ENCODE measurements around the gene LTC4S.
"Not testable (repeated sequence)": the region's sequence is repeated elsewhere in the genome, so short reads cannot be mapped to it uniquely, and the experiment has no call there.

The LTC4S gene

DNA sequence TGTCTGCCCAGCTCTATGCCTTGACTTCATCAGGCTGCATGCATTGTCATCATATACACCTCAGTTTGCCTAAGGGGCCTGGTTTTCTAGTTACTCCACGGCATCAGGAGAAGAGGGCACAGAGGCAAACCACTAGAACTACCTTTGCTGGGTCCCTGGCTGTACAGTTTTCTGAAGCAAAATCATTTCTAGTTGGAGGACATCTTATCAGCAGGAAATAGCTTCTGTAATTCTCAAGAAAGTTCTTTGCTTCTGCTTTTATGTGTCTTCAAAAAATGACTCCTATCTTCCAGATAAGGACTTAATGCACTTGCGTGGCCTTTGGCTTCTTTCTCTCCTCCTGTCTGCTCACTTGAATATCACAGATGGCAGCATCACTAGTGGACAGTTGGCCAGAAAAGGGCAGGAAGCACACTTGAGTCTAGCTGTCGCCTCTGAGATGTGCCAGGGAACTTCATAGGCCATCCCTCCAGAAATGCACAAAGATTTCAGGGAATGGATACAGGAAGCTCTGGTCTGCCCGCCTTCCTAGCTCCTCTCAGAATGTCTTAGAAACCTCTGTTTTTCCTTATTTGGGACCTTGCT lies 22.4 kb upstream of the LTC4S start:
- DNase-seq: no peak

- no peak for DNase-seq
Observed at GRCh38 chr5:179772351-179772750, 21.4 kb upstream of the LTC4S start.

DNA sequence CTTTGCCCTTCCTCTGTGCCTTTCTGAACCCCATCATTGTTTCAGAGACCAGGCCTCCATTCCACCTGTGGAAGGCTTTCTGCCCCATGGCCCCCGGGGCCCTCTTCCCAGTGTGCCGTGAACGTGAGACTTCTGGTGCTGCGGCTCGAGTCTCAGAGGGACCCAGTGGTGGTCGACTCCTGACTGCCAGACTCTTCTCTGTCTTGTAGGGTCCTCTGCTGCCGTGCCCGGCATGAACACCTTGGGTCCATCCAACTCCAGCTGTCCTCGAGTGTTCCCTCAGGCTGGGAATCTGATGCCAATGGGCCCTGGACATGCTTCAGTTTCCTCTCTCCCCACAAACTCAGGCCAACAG lies 20.1 kb upstream of the LTC4S start:
- no peak for DNase-seq

DNA sequence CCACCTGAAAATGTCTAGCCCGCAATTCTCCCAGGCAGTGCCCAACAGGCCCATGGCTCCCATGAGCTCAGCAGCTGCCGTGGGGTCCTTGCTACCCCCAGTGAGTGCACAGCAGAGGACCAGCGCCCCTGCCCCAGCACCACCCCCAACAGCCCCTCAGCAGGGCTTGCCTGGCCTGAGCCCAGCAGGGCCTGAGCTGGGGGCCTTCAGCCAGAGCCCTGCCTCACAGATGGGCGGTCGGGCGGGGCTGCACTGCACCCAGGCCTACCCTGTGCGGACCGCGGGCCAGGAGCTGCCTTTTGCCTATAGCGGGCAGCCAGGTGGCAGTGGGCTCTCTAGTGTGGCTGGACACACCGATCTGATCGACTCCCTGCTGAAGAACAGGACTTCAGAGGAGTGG lies 19.3 kb upstream of the LTC4S start:
- no peak for DNase-seq

- DNase-seq: no peak
Observed at GRCh38 chr5:179776411-179776938, 17.3 kb upstream of the LTC4S start.

DNA sequence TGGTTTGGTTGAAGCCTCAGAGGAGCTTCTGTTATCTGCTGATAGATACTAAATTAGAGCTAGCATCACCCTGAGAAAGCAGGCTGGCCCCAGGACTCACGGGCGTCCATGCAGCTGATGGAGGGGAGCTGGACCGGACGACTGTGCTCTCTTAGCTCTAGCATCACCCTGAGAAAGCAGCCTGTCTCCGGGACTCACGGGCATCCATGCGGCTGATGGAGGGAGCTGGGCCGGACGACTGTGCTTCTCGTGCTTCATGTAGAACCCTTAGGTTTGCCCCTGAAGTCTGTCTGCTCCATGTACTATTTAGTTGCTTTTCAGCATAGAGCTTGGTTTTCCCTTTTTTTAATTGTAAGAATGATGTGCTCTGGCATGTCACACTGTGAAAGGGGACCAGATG lies 16.3 kb upstream of the LTC4S start:
- DNase-seq: no peak

GRCh38 chr5:179777909-179778308 lies 15.9 kb upstream of the LTC4S start:
- no peak for DNase-seq

DNA sequence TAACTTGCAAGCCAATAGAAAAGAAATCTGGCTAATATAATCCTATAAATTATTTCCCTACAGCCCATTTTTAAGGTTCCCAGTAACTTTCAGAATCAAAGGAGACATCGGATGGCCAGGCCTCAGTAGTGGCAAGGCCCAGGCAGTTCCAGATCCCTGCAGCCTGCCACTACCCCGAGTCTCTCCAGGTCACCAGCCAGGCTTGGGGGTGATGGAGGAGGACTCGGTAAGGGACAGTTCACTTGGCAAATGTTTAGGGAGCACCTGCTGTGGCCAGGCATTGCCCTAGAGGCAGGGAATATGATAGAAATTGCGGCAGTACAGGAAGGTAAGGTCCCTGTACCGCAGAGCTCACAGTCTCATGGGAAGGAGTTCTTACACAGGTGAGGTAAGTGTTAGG lies 15.2 kb upstream of the LTC4S start:
- no peak for DNase-seq

DNA sequence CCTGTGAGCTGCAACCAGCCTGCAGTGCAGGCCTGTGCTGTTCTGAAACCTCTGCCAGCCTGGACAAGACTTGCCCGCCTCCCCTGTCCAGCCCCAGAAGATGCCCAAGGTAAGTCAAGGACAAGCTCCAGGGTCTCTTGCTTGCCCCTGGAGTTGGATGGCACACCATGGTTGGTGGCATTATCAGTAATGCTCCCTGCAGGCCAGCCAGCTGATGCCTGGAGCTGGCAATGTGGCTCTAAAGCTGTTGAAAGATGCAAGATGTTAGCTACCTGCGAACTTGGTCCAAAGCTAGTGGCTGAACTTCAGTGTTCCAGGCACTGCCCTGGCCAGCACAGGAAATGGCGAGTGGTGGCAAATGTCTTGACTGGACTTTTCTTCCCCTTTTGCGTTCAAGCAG lies 14.0 kb upstream of the LTC4S start:
- DNase-seq: no peak

DNA sequence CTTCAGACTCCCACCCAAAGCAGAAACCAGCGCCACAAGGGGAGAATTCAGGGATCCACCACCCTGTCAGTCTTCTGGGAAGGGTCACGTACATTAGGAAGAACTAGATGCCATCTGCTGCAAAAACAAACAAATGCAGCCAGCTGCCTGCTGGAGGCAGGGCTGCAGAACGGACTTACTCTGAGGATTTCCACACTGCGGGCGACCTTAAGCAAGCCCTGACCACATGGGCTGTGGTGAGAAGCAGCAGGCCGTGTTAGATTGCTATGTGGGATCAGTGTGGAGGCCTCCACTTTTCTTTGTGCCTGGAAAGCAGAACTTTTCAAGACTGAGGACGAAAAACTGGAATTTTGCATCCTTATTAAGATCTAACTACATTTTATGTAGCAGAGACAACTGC lies 13.4 kb upstream of the LTC4S start:
- DNase-seq: no peak

DNA sequence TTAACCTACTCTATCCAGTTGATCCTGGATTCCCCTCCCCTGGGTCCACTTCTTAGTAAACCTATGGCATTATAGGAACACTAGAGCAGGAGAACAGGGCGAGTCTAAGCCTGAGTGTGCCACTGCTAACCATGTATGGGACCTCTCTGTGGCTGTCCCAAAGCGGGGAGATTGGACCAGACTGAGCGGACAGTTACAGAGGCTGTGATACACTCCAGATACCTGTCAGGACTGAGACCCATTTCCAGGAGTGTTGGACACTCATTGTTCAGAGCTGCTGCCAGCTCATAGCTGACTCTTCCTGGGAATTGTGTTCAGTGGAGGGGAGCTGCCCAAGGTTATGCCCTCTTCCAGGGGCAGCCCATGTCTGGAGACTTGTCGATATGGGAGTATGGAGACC lies 11.9 kb upstream of the LTC4S start:
- DNase-seq: no peak

DNA sequence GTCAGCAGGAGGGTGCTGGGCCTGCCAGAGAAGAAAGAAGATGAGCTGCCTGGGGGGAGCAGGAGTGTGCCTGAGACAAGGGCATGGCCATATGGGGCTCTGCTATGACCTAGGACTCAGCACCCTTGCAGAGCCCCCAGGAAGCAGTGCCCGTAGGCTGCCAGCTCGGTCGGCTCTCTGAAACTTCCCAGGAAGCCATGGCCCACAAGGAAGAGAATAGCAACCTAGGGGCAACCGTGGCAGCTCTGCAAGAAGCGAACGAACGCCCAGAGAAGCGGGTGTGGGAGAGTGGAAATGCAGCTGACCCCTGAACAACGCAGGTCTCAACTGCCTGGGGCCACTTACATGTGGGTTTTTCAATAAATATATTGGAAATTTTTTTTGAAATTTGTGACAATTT lies 10.7 kb upstream of the LTC4S start:
- no peak for DNase-seq

DNA sequence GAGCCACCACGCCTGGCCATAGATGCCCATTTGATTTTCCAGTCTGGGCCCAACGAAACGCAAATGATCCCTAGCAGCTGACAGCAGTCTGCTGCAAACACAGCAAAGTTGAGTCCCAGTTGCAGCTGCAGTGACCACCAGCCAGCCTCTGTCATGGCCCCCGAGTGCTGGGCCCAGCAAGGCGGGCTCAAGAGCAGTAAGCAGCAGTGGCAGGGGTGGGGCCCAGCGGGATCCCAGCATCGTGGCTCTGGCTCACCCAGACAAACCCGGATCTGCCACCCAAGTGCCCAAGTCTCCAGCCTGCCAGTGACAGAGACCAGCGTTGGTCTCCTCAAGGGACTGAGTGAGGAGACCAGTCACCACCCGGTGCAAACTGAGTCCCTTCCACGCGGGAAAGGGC lies 6.9 kb upstream of the LTC4S start:
- no peak for DNase-seq

DNA sequence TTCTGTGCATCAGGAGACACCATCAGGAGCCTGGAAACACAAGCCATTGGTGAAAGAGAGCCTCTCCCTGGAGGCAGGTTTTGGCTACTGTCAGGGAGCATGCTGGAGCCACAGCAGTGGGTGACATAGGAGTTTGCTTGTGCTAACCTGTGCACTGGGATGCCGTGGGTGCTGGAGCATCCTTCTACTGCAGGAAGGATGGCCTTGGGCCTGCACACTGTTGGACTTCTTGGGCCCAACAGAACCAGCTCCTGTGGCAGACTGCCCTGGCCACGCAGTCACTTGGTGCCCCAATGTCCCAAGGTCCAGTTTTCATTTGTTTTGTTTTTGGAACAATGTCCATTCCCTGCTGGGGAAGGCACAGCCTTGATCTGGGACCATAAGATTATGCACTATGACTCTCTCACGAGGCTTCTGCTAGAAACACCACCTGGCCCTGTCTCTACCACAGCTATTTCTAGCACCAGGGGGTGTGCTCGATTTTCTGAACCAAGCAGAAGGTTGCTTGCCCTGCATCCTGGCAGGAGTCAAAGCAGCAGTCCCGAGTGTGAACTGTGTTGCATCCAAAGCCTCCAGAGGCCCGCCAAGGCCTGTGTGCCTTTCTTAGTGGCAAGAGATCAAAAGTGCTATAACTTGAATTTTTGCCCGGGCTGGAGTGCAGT lies 5.5 kb upstream of the LTC4S start:
- no peak for DNase-seq

- DNase-seq: not testable (repeated sequence)
Observed at GRCh38 chr5:179789278-179789677, 4.5 kb upstream of the LTC4S start.

DNA sequence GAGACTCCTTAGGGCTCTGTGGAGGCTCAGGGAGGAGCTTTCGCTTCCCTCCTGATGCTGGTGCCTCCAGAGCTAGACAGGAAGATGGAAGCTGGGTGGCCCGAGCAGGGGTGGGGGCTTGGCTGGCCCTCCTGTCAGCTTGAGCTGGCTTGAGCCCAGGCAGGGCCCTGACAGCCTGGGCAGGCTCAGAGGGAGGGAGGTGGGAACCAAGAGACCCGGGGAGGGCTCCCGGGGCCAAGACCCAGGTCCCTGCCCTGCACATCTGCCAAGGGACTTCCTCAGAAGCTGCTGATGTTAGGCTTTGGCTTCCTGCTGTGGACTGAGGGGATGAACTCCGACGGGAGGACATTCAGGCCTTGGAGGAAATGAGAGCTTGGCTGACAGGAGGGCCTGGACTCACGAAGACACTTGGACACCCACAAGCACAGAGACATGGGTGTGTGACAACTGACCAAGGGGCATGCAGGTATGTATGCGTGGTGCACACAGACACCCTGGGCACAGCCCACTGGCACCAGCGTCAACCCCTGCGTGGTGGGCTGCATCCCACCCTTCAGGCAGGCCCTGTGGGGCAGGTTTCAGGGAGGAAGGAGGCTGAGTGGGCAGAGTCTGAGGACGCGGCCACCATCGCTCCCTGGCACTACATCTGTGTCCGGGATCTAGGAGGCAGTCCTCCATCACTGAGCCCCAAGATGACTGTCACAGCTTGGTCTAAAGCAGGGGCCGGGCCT lies 1.7 kb upstream of the LTC4S start:
- DNase-seq: no peak

- no peak for DNase-seq
Observed at GRCh38 chr5:179792612-179793467, 946 bp upstream of the LTC4S start.

GRCh38 chr5:179794171-179794570 lies 385 bp downstream of the LTC4S start:
- DNase-seq: no peak

DNA sequence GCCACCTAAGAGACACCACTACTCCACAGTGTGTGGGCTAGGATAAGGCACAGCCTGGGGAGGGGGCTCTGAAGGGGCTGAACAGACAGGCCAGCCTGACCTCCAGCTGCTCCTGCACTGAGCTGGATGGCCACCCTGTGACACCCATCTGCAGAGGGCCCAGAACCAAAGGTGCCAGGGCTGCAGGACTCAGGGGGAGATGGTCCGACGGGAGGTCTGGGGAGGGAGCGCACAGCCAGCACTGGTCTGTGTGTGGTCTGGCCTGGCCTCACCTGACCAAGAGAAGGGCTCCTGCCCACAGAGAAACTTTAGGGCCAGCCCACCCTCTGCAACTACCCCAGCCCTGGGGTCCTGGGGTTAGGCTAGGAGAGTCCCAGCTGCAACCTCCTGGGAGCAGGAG lies 789 bp downstream of the LTC4S start:
- DNase-seq: no peak

DNA sequence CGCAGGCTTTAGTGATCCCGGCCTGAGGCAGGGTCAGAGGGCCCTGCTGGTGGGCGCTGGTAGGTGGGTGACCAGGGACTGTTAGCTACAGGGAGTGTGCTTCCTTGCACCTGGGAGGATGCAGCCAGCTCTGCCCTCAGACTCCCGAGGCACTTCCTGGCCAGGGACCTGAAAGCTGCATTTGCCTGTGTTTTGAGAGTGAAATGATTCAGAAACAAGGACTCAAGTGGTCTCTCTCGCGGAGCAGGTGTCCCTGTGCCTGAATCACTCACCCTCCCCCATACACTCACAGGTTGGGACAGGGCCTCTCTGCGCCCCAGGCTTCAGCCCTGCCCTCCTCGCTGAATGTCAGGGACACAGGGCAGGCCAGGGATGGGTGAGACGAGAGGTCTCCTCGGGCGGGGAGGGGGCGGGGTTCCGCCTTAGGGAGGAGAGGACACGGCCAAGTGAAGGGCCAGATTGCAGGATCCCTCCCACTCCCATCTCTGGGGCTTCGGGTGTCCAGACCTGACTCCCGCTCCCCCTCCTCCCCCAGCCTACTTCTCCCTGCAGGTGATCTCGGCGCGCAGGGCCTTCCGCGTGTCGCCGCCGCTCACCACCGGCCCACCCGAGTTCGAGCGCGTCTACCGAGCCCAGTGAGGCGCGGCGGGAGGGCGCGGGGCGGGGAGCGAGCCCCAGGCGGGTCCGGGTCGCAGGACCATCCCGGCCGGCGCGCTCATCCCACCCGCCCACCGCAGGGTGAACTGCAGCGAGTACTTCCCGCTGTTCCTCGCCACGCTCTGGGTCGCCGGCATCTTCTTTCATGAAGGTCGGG lies 1.5 kb downstream of the LTC4S start:
- DNase-seq: no peak

DNA sequence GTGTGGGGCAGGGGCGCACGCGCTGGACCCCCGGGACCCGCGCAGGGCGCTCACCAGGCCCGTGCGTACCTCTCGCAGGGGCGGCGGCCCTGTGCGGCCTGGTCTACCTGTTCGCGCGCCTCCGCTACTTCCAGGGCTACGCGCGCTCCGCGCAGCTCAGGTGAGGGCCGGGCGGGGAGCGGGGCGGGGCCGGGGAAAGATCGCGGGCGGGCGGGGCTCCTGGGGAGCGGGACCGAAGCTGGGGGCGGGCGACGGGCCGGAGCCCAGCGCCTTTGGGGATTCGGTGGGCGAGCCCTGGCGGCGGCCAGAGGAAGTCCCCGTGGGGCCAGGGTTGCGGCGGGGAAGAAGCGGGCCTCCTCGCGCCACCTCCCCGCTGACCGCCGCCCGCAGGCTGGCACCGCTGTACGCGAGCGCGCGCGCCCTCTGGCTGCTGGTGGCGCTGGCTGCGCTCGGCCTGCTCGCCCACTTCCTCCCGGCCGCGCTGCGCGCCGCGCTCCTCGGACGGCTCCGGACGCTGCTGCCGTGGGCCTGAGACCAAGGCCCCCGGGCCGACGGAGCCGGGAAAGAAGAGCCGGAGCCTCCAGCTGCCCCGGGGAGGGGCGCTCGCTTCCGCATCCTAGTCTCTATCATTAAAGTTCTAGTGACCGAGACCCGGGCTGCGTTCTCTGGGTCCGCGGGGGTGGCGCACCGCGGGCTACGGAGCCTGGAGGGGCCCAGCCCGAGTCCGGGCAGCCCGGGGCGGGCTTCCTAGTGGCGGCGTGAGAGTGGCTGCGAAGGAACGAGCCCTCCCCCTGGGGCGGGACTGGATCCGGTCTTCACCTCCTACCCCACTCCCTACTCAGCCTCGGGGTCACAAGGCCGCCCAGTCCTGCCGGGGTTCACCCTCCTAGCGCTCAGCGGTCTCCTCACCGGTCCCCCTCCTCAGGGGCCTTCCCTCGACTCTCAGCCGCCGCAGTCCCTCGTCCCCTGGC lies 2.4 kb downstream of the LTC4S start:
- no peak for DNase-seq

All from NCI-H1436 treated with DMSO at 0.1 percent for 48 hours (cell line).